HCT116 (cell line): ENCODE results near the gene PFKFB3.

ENCODE experiments used
- CTCF ChIP-seq, 3 experiments: fragments of 200-600 bp in 1 of 3; sonication (generic) in 1 of 3; IDR thresholded peaks in 2 of 3; conservative IDR thresholded peaks in 1 of 3; 2 replicates each; pipeline ENCODE4 v1.5.1; 2012 to 2017; ENCODE audit warnings: low read depth in 2 of 3, low read length in 2 of 3, antibody characterized with exemption in 1 of 3, borderline replicate concordance in 1 of 3, control low read depth in 1 of 3, mild to moderate bottlenecking in 1 of 3, mixed read lengths in 1 of 3, mixed run types in 1 of 3, moderate library complexity in 1 of 3; ENCODE audit not compliant: insufficient read depth in 1 of 3
- ELF1 ChIP-seq: IDR thresholded peaks from 2 replicates; pipeline ENCODE4 v1.6.1; 2012; ENCODE audit warnings: low read depth, borderline replicate concordance
- EZH2 ChIP-seq: fragments of 200-600 bp; sonication (generic); IDR thresholded peaks from 2 replicates; pipeline ENCODE4 v1.6.1; 2017; ENCODE audit warnings: antibody characterized with exemption, mixed run types
- EZH2phosphoT487 ChIP-seq: fragments of 200-600 bp; IDR thresholded peaks from 2 replicates; pipeline ENCODE4 v1.6.1; 2018; ENCODE audit warnings: antibody characterized with exemption, borderline replicate concordance
- JUND ChIP-seq: IDR thresholded peaks from 2 replicates; pipeline ENCODE4 v1.6.1; 2012
- MAX ChIP-seq: IDR thresholded peaks from 2 replicates; pipeline ENCODE4 v1.6.1; 2012
- POLR2A ChIP-seq: IDR thresholded peaks from 2 replicates; pipeline ENCODE4 v1.7.0; 2011; ENCODE audit warnings: borderline replicate concordance; ENCODE audit not compliant: insufficient read depth, insufficient read length; ENCODE audit errors: extremely low read depth
- POLR2AphosphoS5 ChIP-seq: IDR thresholded peaks from 2 replicates; pipeline ENCODE4 v1.6.1; 2011; ENCODE audit warnings: mild to moderate bottlenecking, low read depth, low read length, moderate library complexity
- RAD21 ChIP-seq: IDR thresholded peaks from 2 replicates; pipeline ENCODE4 v1.6.1; 2012; ENCODE audit warnings: low read depth, mild to moderate bottlenecking
- SP1 ChIP-seq: IDR thresholded peaks from 2 replicates; pipeline ENCODE4 v1.6.1; 2012; ENCODE audit warnings: low read depth
- SRF ChIP-seq: IDR thresholded peaks from 2 replicates; pipeline ENCODE4 v1.6.1; 2012; ENCODE audit warnings: low read depth
- YY1 ChIP-seq: IDR thresholded peaks from 2 replicates; pipeline ENCODE4 v1.6.1; 2011; ENCODE audit warnings: low read length, low read depth, moderate library complexity, mild to moderate bottlenecking; ENCODE audit not compliant: insufficient replicate concordance; ENCODE audit errors: extremely low read depth

GRCh38 chr10:6197321-6197720 lies 5.4 kb upstream of the PFKFB3 start:
- TF ChIP-seq EZH2 (no peak), CTCF (IDR thresholded peaks at IDR 0.05 in 2 of 3, conservative IDR thresholded peaks at IDR 0.05 in 1 of 3; ENCODE audit: borderline replicate concordance in 1 of 3, insufficient read depth in 1 of 3, low read depth in 2 of 3, low read length in 2 of 3) (no peak), POLR2AphosphoS5 (no peak), POLR2A (no peak), SRF (no peak), EZH2phosphoT487 (no peak), SP1 (no peak), RAD21 (no peak), ELF1 (no peak), JUND (no peak), MAX (no peak), YY1 (no peak)
